Right lobe of liver (tissue), 6 donors: ENCODE results near the gene NCS1. TPM values are rescaled to one million over a fixed set of nuclear protein-coding genes. Genes with fewer than 3 reads are reported as not detected.

Source experiments
- ATAC-seq, 4 donors: fragments of 200-7000 bp; cut with Tn5 transposase; one replicate each; pipeline ENCODE4 v1.9.1; 2020; ENCODE audit warnings: mild to moderate bottlenecking in 4 of 4, moderate library complexity in 4 of 4
- DNase-seq, 3 donors: peaks; one replicate each; pipeline ENCODE4 v3.0.0-alpha.2; 2020
- H3K27ac ChIP-seq, 3 donors: fragments of 200-600 bp; one replicate each; pipeline ENCODE4 v1.8.0; 2022
- H3K27me3 ChIP-seq, 2 donors: fragments of 200-600 bp; one replicate each; pipeline ENCODE4 v1.8.0; 2022
- H3K36me3 ChIP-seq, 4 donors: fragments of 200-600 bp; sonication (generic) in 1 of 4; one replicate each; pipeline versions ENCODE4 v1.5.1 to v1.8.0; 2017 to 2022; ENCODE audit warnings: control low read depth in 1 of 4
- H3K4me1 ChIP-seq, 4 donors: fragments of 200-600 bp; sonication (generic) in 1 of 4; one replicate each; pipeline versions ENCODE4 v1.5.1 to v1.8.0; 2017 to 2022; ENCODE audit warnings: control low read depth in 1 of 4
- H3K4me3 ChIP-seq, 3 donors: fragments of 200-600 bp; one replicate each; pipeline ENCODE4 v1.8.0; 2022
- H3K9me3 ChIP-seq, 4 donors: fragments of 200-600 bp; sonication (generic) in 1 of 4; one replicate each; pipeline versions ENCODE4 v1.5.1 to v1.8.0; 2017 to 2022; ENCODE audit warnings: control low read depth in 1 of 4
- POLR2A ChIP-seq: fragments of 450-650 bp; IDR thresholded peaks from one replicate; pipeline ENCODE4 v1.6.1; 2017; ENCODE audit warnings: antibody characterized with exemption, mild to moderate bottlenecking
- WGBS: methylation state at CpG from one replicate; pipeline ENCODE4 v1.1.6; 2018; ENCODE audit warnings: low coverage, low lambda C conversion rate; ENCODE audit not compliant: insufficient coverage; ENCODE audit errors: missing lambda C conversion rate; 5-methylcytosine and 5-hydroxymethylcytosine counted together
- intact Hi-C, 2 donors: fragments of 100-400 bp; cut with DNase I; formaldehyde crosslinking; loops; one replicate each; pipeline versions ENCODE4 v1.11.2 to v1.14.1; 2022
- total RNA-seq, 6 experiments: library from RNA; depleted of rRNA in 2 of 6; stranded (reverse); fragments of >200 nt in 2 of 6; fragmentation: NEBNext Ultra II Directional in 3 of 6; extraction: Animal tissue kit (Norgen Biotek cat#: 25700) in 3 of 6; gene quantifications; one replicate each; pipeline versions ENCODE4 v1.1.0 to v1.2.4, GENCODE V29; 2016 to 2023
- TF ChIP-seq, protein P1 (sequence below), 4 donors: fragments of 200-600 bp in 3 of 4; fragments of 450-650 bp in 1 of 4; IDR thresholded peaks; one replicate each; pipeline versions ENCODE4 v1.5.1 to v1.8.0; 2016 to 2022; ENCODE audit warnings: antibody characterized with exemption in 4 of 4, mild to moderate bottlenecking in 2 of 4
- donor health status: DM: no; HTN: yes; CAD: no.
- donor health status: DM: no; HTN: no; CAD: no.
- donor health status: DM: no; HTN: no; CAD: no.
- donor health status: DM: no; HTN: yes; CAD: no.
- donor health status: DM: no; HTN: yes; CAD: no.

The NCS1 gene
- total RNA-seq, 6 experiments from 2014 or later = 1.6 to 3.3 (median 2.8) TPM

DNA sequence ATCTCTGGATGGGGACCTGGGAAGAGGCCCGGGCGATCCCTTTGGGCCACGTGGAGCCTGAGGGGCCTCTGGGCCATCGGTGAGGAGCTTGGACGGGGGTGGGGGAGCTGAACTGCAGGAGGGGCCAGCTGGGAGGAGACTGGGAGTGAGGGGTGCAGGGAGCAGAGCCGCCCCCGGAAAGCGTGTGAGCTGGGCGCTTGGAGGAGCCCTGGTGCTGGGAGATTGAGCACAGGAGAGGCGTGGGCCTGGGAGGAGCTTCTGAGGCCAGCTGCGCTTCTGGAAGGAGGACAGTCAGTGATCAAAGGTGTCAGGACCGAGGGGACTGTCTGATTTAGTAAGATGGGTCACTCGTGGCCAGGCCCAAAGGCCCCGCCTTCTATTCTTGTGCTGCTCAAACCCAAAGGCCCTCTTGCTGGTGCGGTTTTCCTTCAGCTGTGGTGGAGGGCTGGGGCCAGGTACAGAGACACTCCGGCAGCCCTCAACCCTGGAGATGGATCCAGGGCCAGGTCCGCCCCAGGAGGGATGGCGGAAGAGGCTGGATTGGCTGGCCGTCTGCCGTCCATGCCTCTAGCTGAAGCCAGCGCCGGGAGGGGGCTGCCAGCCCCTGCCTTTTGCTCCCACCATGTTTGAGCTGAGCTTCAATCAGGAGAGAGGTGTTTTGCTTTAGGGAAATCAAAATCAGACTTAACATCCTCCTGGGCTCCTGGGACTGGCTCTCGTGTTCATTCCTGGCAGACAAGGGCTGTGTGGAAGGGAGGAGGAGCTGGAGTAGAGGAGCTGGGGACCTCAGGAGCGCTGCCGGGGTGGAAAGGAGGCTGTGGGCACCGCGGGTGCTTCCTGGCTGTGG lies 21.6 kb downstream of the NCS1 start:
- Histone ChIP-seq H3K4me3 (no peak overlapping the region), H3K27ac (no peak overlapping the region), H3K36me3 (no peaks in the 10 kb centered on the region), H3K27me3 (no peaks in the 10 kb centered on the region), H3K4me1 (no peaks in the 10 kb centered on the region), H3K9me3 (no peaks in the 10 kb centered on the region)
- intact Hi-C loops = no loop called here
- ATAC-seq (no peak), DNase-seq (no peak)
- WGBS = 81% methylated on average over 5 of the region's 27 CpGs
- no peak for TF ChIP-seq POLR2A
- TF ChIP-seq, protein P1, sequence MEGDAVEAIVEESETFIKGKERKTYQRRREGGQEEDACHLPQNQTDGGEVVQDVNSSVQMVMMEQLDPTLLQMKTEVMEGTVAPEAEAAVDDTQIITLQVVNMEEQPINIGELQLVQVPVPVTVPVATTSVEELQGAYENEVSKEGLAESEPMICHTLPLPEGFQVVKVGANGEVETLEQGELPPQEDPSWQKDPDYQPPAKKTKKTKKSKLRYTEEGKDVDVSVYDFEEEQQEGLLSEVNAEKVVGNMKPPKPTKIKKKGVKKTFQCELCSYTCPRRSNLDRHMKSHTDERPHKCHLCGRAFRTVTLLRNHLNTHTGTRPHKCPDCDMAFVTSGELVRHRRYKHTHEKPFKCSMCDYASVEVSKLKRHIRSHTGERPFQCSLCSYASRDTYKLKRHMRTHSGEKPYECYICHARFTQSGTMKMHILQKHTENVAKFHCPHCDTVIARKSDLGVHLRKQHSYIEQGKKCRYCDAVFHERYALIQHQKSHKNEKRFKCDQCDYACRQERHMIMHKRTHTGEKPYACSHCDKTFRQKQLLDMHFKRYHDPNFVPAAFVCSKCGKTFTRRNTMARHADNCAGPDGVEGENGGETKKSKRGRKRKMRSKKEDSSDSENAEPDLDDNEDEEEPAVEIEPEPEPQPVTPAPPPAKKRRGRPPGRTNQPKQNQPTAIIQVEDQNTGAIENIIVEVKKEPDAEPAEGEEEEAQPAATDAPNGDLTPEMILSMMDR (IDR thresholded peaks at IDR 0.05) = no peak

DNA sequence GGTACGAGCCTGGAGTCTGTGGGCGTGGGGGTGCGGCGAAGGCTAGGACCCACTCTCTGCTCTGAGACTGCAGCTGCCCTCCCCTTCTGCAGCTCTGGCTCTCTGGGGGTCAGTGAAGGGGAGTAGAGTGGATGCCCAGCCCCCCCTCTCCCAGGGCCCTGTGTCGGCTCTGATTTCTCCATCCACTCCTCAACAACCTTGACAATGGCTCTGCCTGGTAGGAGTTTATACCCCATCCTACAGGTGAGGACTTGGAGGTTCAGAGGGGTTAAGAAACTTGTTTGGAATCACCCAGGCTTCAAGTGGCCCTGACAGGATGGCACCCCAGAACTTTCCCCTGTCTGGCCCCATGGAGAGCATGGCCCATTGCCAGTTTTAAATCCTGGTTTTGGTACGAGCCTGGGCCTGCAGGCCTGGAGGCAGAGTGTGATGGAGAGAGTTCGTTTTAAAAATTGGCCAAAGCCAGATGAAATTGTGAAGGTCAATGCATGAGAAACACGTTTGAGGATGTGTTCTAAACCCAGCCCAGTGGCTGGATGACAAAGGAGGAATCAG lies 22.3 kb downstream of the NCS1 start:
- WGBS = 64% methylated on average over 3 of the region's 8 CpGs
- DNase-seq = no peak
- H3K9me3 ChIP-seq = no peaks in the 10 kb centered on the region
- TF ChIP-seq, protein P1 (IDR thresholded peaks at IDR 0.05) = no peak
- TF ChIP-seq POLR2A = no peak
- H3K4me3 ChIP-seq = no peak overlapping the region
- H3K4me1 ChIP-seq = no peaks in the 10 kb centered on the region
- no peak for ATAC-seq
- H3K27me3 ChIP-seq = no peaks in the 10 kb centered on the region
- H3K36me3 ChIP-seq = no peaks in the 10 kb centered on the region
- intact Hi-C loops = no loop called here
- H3K27ac ChIP-seq = no peak overlapping the region

DNA sequence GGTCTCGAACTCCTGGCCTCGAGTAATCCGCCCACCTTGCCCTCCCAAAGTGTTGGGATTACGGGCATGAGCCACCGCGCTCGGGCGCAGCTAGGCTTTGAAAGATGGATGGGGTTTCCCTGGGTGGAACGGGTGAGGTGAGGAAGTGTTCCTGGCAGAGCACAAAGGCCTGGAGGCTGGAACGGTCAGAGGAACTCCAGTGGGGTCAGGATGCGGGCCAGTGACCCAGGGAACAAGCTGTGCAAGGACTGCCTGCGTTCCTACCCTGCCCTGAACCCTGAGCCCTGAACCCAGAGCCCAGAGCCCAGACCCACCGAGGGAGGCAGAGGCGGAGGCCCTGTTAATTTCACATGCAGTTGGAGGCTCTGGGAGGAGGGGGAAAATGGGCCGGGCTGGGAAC lies 23.4 kb downstream of the NCS1 start:
- Histone ChIP-seq H3K4me1 (no peaks in the 10 kb centered on the region), H3K27ac (no peak overlapping the region)
- WGBS = 69% methylated on average over 12 of the region's 15 CpGs

DNA sequence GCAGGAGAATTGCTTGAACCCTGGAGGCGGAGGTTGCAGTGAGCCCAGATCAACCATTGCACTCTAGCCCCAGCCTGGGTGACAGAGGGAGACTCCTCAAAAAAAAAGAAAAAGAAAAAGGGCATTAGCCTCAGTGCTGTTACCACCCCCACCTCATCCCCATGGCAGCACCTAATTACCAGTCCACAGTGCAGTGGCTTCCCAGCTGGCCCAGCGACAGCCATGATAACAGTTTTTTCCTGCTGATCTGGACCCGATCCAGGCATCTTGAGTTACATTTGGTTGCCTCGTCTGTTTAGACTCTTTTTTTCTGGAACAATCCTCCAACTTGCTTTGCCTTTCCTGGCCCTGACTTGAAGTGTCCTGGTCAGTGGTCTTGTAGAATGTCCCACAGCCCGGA lies 24.4 kb downstream of the NCS1 start:
- H3K27me3 ChIP-seq = no peaks in the 10 kb centered on the region
- peaks cover 0 to 2% (median 0%) of the 10 kb centered on the region in 4 donors for H3K4me1 ChIP-seq
- DNase-seq = no peak
- H3K36me3 ChIP-seq = no peaks in the 10 kb centered on the region
- H3K4me3 ChIP-seq = no peak overlapping the region
- WGBS = 20% methylated on average over 4 of the region's 5 CpGs
- no peaks in the 10 kb centered on the region for H3K9me3 ChIP-seq
- ATAC-seq = no peak
- no peak overlapping the region for H3K27ac ChIP-seq
- intact Hi-C loops = no loop called here
- TF ChIP-seq, protein P1 (IDR thresholded peaks at IDR 0.05) = no peak
- no peak for TF ChIP-seq POLR2A

More for the DNA sequence above, 23.4 kb downstream of the NCS1 start:
- H3K36me3 ChIP-seq = no peaks in the 10 kb centered on the region
- H3K9me3 ChIP-seq = no peaks in the 10 kb centered on the region
- intact Hi-C loops = no loop called here
- no peak for DNase-seq
- H3K27me3 ChIP-seq = no peaks in the 10 kb centered on the region
- ATAC-seq = peak; percentile 24 to 51 (median 38)
- H3K4me3 ChIP-seq = no peak overlapping the region
- TF ChIP-seq, protein P1 (IDR thresholded peaks at IDR 0.05) = no peak
- no peak for TF ChIP-seq POLR2A
